Breast epithelium (tissue), 4 donors: Measurements from ENCODE around the gene COL26A1. TPM values are rescaled to one million over a fixed set of nuclear protein-coding genes. Genes with fewer than 3 reads are reported as not detected.

Experiments used
- DNase-seq, 2 donors: peaks; one replicate each; pipeline ENCODE4 v3.0.0-alpha.2; 2019; ENCODE audit warnings: low spot score in 2 of 2
- H3K27ac ChIP-seq, 2 donors: fragments of 200-600 bp; sonication (generic) in 1 of 2; one replicate each; pipeline ENCODE4 v1.5.1; 2016 to 2019; ENCODE audit warnings: mild to moderate bottlenecking in 1 of 2
- H3K27me3 ChIP-seq, 2 donors: fragments of 200-600 bp; sonication (generic) in 1 of 2; one replicate each; pipeline versions ENCODE4 v1.5.1 to v1.6.0; 2017 to 2019; ENCODE audit warnings: control low read depth in 1 of 2, mild to moderate bottlenecking in 1 of 2
- H3K36me3 ChIP-seq: fragments of 200-600 bp; one replicate; pipeline ENCODE4 v1.5.1; 2019
- H3K4me1 ChIP-seq, 2 donors: fragments of 200-600 bp; sonication (generic); one replicate each; pipeline ENCODE4 v1.5.1; 2016 to 2019; ENCODE audit warnings: control low read depth in 1 of 2
- H3K4me3 ChIP-seq, 3 donors: fragments of 200-600 bp; sonication (generic); 1 replicate in 2 of 3; 2 replicates in 1 of 3; pipeline ENCODE4 v1.5.1; 2016 to 2019; ENCODE audit warnings: mild to moderate bottlenecking in 3 of 3, moderate library complexity in 2 of 3
- H3K9me3 ChIP-seq, 2 donors: fragments of 200-600 bp; sonication (generic) in 1 of 2; one replicate each; pipeline ENCODE4 v1.5.1; 2016 to 2019; ENCODE audit warnings: control low read depth in 1 of 2
- POLR2A ChIP-seq: fragments of 450-650 bp; IDR thresholded peaks from one replicate; pipeline ENCODE4 v1.6.1; 2016; ENCODE audit warnings: antibody characterized with exemption, mild to moderate bottlenecking, moderate library complexity
- POLR2AphosphoS5 ChIP-seq, 3 donors: sonication (generic); formaldehyde crosslinking; IDR thresholded peaks; one replicate each; pipeline ENCODE4 v1.6.1; 2017; ENCODE audit warnings: antibody characterized with exemption in 3 of 3
- intact Hi-C: fragments of 100-400 bp; cut with DNase I; formaldehyde crosslinking; loops from one replicate; pipeline ENCODE4 v1.15.1; 2023; ENCODE audit warnings: low total_unique reads
- total RNA-seq, 3 donors: library from RNA; depleted of rRNA; stranded (reverse); fragments of >200 nt; gene quantifications; one replicate each; pipeline ENCODE4 v1.1.0, GENCODE V29; 2016
- TF ChIP-seq, protein P1 (sequence below), 3 donors: fragments of 450-650 bp; IDR thresholded peaks; one replicate each; pipeline ENCODE4 v1.5.1; 2016 to 2017; ENCODE audit warnings: antibody characterized with exemption in 3 of 3, mild to moderate bottlenecking in 3 of 3, moderate library complexity in 3 of 3

Gene COL26A1
- total RNA-seq, 3 donors from 2014 or later: not detected

- DNase-seq: no peak
- Histone ChIP-seq H3K4me1 (no peaks in the 10 kb centered on the region), H3K36me3 (no peaks in the 10 kb centered on the region), H3K9me3 (no peaks in the 10 kb centered on the region), H3K4me3 (no peak overlapping the region), H3K27me3 (no peaks in the 10 kb centered on the region), H3K27ac (no peak overlapping the region)
- intact Hi-C loops: loop anchor here (10.0 kb wide), 1 partner anchor 728 kb away; no protein-coding TSS in a partner anchor
- TF ChIP-seq POLR2AphosphoS5 (IDR thresholded peaks at IDR 0.05): no peak
- TF ChIP-seq, protein P1, sequence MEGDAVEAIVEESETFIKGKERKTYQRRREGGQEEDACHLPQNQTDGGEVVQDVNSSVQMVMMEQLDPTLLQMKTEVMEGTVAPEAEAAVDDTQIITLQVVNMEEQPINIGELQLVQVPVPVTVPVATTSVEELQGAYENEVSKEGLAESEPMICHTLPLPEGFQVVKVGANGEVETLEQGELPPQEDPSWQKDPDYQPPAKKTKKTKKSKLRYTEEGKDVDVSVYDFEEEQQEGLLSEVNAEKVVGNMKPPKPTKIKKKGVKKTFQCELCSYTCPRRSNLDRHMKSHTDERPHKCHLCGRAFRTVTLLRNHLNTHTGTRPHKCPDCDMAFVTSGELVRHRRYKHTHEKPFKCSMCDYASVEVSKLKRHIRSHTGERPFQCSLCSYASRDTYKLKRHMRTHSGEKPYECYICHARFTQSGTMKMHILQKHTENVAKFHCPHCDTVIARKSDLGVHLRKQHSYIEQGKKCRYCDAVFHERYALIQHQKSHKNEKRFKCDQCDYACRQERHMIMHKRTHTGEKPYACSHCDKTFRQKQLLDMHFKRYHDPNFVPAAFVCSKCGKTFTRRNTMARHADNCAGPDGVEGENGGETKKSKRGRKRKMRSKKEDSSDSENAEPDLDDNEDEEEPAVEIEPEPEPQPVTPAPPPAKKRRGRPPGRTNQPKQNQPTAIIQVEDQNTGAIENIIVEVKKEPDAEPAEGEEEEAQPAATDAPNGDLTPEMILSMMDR (IDR thresholded peaks at IDR 0.05): no peak
- TF ChIP-seq POLR2A: no peak
Measured at GRCh38 chr7:101546308-101546936, 183.7 kb downstream of the COL26A1 start.

DNA sequence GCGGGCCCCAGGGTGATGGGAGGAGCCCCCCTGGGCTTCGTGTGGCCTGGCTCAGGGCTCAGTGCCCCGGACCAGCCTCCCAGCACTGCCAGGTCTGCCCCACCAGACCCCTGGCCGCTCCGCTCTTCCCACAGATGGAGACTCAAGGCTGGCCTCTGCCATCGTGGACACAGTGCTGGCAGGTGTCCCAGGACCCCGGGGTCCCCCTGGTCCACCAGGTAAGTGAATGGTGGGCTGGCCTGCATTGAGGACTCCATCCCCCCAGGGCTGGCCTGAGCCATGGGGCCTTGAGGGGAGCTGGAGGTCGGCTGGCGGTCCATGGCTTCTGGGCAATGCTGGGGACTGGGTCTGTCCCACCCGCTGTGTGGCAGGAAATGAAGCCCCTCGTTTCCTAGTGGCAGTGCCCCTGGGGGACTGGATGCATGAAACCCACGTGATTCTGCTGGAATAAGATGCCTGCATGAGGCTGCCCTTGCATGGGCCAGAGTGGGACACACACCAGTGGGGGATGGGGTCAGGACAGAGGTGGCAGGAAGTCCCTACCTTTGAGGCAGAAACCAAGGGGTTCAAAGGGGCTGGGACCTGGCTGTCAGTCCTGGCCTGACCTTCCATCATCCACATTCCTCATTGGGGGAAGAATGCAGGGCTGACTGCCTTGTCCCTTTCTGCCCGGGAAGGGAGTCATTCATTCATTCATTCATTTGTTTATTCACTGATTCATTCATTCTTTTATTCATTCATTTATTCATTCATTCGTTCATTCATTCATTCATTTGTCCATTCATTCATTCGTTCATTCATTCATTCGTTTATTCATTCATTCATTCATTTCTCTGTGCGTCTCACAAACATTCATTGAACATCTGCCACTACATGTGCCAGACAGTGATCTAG, 184.6 kb downstream of the COL26A1 start:
- no peaks in the 10 kb centered on the region for H3K9me3 ChIP-seq
- intact Hi-C loops: loop anchor here (10.0 kb wide), 1 partner anchor 728 kb away; no protein-coding TSS in a partner anchor
- DNase-seq: no peak

GRCh38 chr7:101547916-101548661, 185.4 kb downstream of the COL26A1 start:
- no peak overlapping the region for H3K4me3 ChIP-seq
- intact Hi-C loops: loop anchor here (10.0 kb wide), 1 partner anchor 727 kb away; no protein-coding TSS in a partner anchor
- peak in 1 of 2 donors; percentile 45 for DNase-seq
- H3K9me3 ChIP-seq: no peaks in the 10 kb centered on the region
- TF ChIP-seq POLR2AphosphoS5 (IDR thresholded peaks at IDR 0.05) (no peak), POLR2A (no peak)
- TF ChIP-seq, protein P1 (IDR thresholded peaks at IDR 0.05): no peak
- H3K4me1 ChIP-seq: no peaks in the 10 kb centered on the region
- H3K27ac ChIP-seq: no peak overlapping the region
- H3K36me3 ChIP-seq: no peaks in the 10 kb centered on the region
- H3K27me3 ChIP-seq: peaks cover 0 to 3% of the 10 kb centered on the region in 2 donors

More for the DNA sequence above, 184.6 kb downstream of the COL26A1 start:
- H3K4me1 ChIP-seq: no peaks in the 10 kb centered on the region
- TF ChIP-seq, protein P1 (IDR thresholded peaks at IDR 0.05): no peak
- TF ChIP-seq POLR2A (no peak), POLR2AphosphoS5 (IDR thresholded peaks at IDR 0.05) (no peak)
- no peaks in the 10 kb centered on the region for H3K27me3 ChIP-seq
- H3K4me3 ChIP-seq: no peak overlapping the region
- H3K27ac ChIP-seq: no peak overlapping the region
- H3K36me3 ChIP-seq: no peaks in the 10 kb centered on the region

DNA sequence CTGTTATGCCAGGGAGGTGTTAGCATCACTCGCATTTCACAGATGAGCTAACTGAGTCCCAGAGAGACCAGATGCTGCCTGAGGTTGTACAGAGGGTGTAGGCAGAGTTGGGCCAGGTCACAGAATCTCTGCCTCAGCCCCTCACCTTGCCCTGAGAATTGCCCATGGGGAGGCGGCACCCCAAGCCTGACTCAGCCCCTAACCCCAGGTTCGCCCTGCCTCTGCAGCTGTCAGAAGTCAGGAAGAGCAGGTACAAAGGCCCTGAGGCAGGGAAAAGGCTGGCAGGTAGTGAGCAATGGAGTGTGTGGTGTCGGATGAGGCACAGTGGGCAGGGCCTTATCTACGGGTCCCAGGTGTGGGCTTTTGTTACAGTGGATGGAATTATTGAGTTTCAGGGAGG, 187.1 kb downstream of the COL26A1 start:
- DNase-seq: peak in 1 of 2 donors; percentile 14
- intact Hi-C loops: loop anchor here (10.0 kb wide), 1 partner anchor 725 kb away; no protein-coding TSS in a partner anchor

More for the DNA sequence above, 187.1 kb downstream of the COL26A1 start:
- TF ChIP-seq POLR2AphosphoS5 (IDR thresholded peaks at IDR 0.05): no peak
- Histone ChIP-seq H3K36me3 (no peaks in the 10 kb centered on the region), H3K27ac (no peak overlapping the region), H3K4me3 (no peak overlapping the region), H3K9me3 (no peaks in the 10 kb centered on the region), H3K27me3 (peaks cover 0 to 13% of the 10 kb centered on the region in 2 donors), H3K4me1 (no peaks in the 10 kb centered on the region)
